HepG2 (cell line): ENCODE results near the gene ACOX3. TPM values are rescaled to one million over a fixed set of nuclear protein-coding genes. Genes with fewer than 3 reads are reported as not detected.

ENCODE experiments used
- IRF2 ChIP-seq: IDR thresholded peaks from 2 replicates; pipeline ENCODE4 v1.6.1; 2018; ENCODE audit warnings: missing genetic modification reagents, missing compliant biosample characterization
- MXD3 ChIP-seq: IDR thresholded peaks from 2 replicates; pipeline ENCODE4 v1.6.1; 2016; ENCODE audit warnings: mild to moderate bottlenecking, missing biosample characterization, missing genetic modification reagents
- MXI1 ChIP-seq: IDR thresholded peaks from 3 replicates; pipeline ENCODE4 v1.6.1; 2012; ENCODE audit warnings: low read depth, low read length, inconsistent platforms, borderline replicate concordance
- RARA ChIP-seq: IDR thresholded peaks from 2 replicates; pipeline ENCODE4 v1.6.1; 2016; ENCODE audit warnings: missing genetic modification reagents, missing compliant biosample characterization
- RBAK ChIP-seq: sonication (generic); formaldehyde crosslinking; IDR thresholded peaks from 2 replicates; pipeline ENCODE4 v1.5.1; 2020; ENCODE audit warnings: mild to moderate bottlenecking, missing genetic modification reagents
- SATB2 ChIP-seq: sonication (generic); formaldehyde crosslinking; IDR thresholded peaks from 2 replicates; pipeline ENCODE4 v1.5.0; 2020; ENCODE audit warnings: missing genetic modification reagents
- SRSF4 ChIP-seq: fragments of 200-400 bp; formaldehyde crosslinking; IDR thresholded peaks from one replicate; pipeline ENCODE4 v1.6.1; 2018; ENCODE audit warnings: mild to moderate bottlenecking, low read depth, low read length, moderate library complexity; ENCODE audit not compliant: poor library complexity, severe bottlenecking
- WIZ ChIP-seq: sonication (generic); formaldehyde crosslinking; IDR thresholded peaks from 2 replicates; pipeline ENCODE4 v1.5.1; 2020; ENCODE audit warnings: mild to moderate bottlenecking, missing genetic modification reagents
- ZFP62 ChIP-seq: sonication (generic); formaldehyde crosslinking; IDR thresholded peaks from 2 replicates; pipeline ENCODE4 v1.4.0; 2020; ENCODE audit warnings: missing genetic modification reagents
- ZFX ChIP-seq: sonication (generic); formaldehyde crosslinking; IDR thresholded peaks from 2 replicates; pipeline ENCODE4 v1.4.0; 2020; ENCODE audit warnings: mild to moderate bottlenecking, low read depth, missing genetic modification reagents, moderate library complexity
- ZNF124 ChIP-seq: sonication (generic); formaldehyde crosslinking; IDR thresholded peaks from 2 replicates; pipeline ENCODE4 v1.4.0; 2020; ENCODE audit warnings: missing genetic modification reagents
- ZNF136 ChIP-seq: sonication (generic); formaldehyde crosslinking; IDR thresholded peaks from 2 replicates; pipeline ENCODE4 v1.8.1; 2022; ENCODE audit warnings: low read depth, mild to moderate bottlenecking, moderate library complexity, missing genetic modification reagents
- ZNF552 ChIP-seq: sonication (generic); formaldehyde crosslinking; IDR thresholded peaks from 2 replicates; pipeline ENCODE4 v1.9.0; 2022; ENCODE audit warnings: missing genetic modification reagents, mild to moderate bottlenecking, borderline replicate concordance
- ZNF576 ChIP-seq: sonication (generic); formaldehyde crosslinking; IDR thresholded peaks from 2 replicates; pipeline ENCODE4 v1.4.0; 2020; ENCODE audit warnings: mild to moderate bottlenecking, missing genetic modification reagents
- ZNF615 ChIP-seq: sonication (generic); formaldehyde crosslinking; IDR thresholded peaks from 2 replicates; pipeline ENCODE4 v1.5.0; 2020; ENCODE audit warnings: mild to moderate bottlenecking, missing genetic modification reagents, borderline replicate concordance
- ZNF616 ChIP-seq: sonication (generic); formaldehyde crosslinking; IDR thresholded peaks from 2 replicates; pipeline ENCODE4 v1.5.0; 2020; ENCODE audit warnings: low read depth, mild to moderate bottlenecking, missing genetic modification reagents
- ZNF775 ChIP-seq: sonication (generic); formaldehyde crosslinking; IDR thresholded peaks from 2 replicates; pipeline ENCODE4 v1.4.0; 2020; ENCODE audit warnings: missing genetic modification reagents, mild to moderate bottlenecking, moderate library complexity, borderline replicate concordance
- polyA plus RNA-seq, 8 experiments: library from polyadenylated mRNA; depleted of rRNA in 3 of 8; stranded (reverse) in 7 of 8; unstranded in 1 of 8; fragments of >200 nt; fragmentation: Illumina TruSeq in 4 of 8; extraction: Trizol in 4 of 8; gene quantifications; 2 replicates each; pipeline versions ENCODE4 v1.2.1 to v1.2.3, GENCODE V29; 2011 to 2016; ENCODE audit warnings: low read depth in 4 of 8, missing spikeins in 1 of 8, mixed read lengths in 1 of 8; ENCODE audit not compliant: insufficient read depth in 1 of 8
- total RNA-seq, 5 experiments: library from RNA; depleted of rRNA; stranded (reverse); fragments of >200 nt; fragmentation: Illumina TruSeq; extraction: Trizol; gene quantifications; 2 replicates each; pipeline ENCODE4 v1.2.3, GENCODE V29; 2016; ENCODE audit warnings: low read depth in 1 of 5
- TF ChIP-seq, protein P1 (sequence below): sonication (generic); formaldehyde crosslinking; IDR thresholded peaks from 2 replicates; pipeline ENCODE4 v1.5.1; 2020; ENCODE audit warnings: mild to moderate bottlenecking, missing genetic modification reagents, borderline replicate concordance
- TF ChIP-seq, protein P2 (sequence below): sonication (generic); formaldehyde crosslinking; IDR thresholded peaks from 2 replicates; pipeline ENCODE4 v1.4.0; 2020; ENCODE audit warnings: mild to moderate bottlenecking, missing genetic modification reagents

Gene ACOX3
- total and polyA plus RNA-seq, 2 of the 13 experiments (the other 11 are each of a cell fraction or from before 2014, with no cell fraction given), result 4.2 to 17.8 TPM

GRCh38 chr4:8440492-8441311 is at the start of gene ACOX3, which contains the start of gene TRMT44 (continued):
- peak; percentile 33; the same call in 1 of the 2 replicates for TF ChIP-seq ZNF616 (CRISPR knock-in tag)
- peak; percentile 57; the same call in 1 of the 2 replicates for TF ChIP-seq ZNF124 (CRISPR knock-in tag)
- TF ChIP-seq ZFP62 (CRISPR knock-in tag), result no peak
- peak; percentile 94 for TF ChIP-seq ZFX (CRISPR knock-in tag)
- TF ChIP-seq, protein P1, sequence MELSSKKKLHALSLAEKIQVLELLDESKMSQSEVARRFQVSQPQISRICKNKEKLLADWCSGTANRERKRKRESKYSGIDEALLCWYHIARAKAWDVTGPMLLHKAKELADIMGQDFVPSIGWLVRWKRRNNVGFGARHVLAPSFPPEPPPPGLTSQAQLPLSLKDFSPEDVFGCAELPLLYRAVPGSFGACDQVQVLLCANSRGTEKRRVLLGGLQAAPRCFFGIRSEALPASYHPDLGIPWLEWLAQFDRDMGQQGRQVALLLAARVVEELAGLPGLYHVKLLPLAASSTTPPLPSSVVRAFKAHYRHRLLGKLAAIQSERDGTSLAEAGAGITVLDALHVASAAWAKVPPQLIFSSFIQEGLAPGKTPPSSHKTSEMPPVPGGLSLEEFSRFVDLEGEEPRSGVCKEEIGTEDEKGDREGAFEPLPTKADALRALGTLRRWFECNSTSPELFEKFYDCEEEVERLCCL (CRISPR knock-in tag), result no peak
- TF ChIP-seq MXD3, result peak; percentile 76
- no peak for TF ChIP-seq ZNF552
- TF ChIP-seq ZNF615, result no peak
- 0 out of 2 replicates have a peak, but pooled peaks have one; percentile 22 for TF ChIP-seq ZNF576 (CRISPR knock-in tag)
- peak; percentile 91 for TF ChIP-seq IRF2 (CRISPR knock-in tag)
- 0 out of 2 replicates have a peak, but pooled peaks have one; percentile 29 for TF ChIP-seq ZNF775 (CRISPR knock-in tag)
- TF ChIP-seq, protein P2, sequence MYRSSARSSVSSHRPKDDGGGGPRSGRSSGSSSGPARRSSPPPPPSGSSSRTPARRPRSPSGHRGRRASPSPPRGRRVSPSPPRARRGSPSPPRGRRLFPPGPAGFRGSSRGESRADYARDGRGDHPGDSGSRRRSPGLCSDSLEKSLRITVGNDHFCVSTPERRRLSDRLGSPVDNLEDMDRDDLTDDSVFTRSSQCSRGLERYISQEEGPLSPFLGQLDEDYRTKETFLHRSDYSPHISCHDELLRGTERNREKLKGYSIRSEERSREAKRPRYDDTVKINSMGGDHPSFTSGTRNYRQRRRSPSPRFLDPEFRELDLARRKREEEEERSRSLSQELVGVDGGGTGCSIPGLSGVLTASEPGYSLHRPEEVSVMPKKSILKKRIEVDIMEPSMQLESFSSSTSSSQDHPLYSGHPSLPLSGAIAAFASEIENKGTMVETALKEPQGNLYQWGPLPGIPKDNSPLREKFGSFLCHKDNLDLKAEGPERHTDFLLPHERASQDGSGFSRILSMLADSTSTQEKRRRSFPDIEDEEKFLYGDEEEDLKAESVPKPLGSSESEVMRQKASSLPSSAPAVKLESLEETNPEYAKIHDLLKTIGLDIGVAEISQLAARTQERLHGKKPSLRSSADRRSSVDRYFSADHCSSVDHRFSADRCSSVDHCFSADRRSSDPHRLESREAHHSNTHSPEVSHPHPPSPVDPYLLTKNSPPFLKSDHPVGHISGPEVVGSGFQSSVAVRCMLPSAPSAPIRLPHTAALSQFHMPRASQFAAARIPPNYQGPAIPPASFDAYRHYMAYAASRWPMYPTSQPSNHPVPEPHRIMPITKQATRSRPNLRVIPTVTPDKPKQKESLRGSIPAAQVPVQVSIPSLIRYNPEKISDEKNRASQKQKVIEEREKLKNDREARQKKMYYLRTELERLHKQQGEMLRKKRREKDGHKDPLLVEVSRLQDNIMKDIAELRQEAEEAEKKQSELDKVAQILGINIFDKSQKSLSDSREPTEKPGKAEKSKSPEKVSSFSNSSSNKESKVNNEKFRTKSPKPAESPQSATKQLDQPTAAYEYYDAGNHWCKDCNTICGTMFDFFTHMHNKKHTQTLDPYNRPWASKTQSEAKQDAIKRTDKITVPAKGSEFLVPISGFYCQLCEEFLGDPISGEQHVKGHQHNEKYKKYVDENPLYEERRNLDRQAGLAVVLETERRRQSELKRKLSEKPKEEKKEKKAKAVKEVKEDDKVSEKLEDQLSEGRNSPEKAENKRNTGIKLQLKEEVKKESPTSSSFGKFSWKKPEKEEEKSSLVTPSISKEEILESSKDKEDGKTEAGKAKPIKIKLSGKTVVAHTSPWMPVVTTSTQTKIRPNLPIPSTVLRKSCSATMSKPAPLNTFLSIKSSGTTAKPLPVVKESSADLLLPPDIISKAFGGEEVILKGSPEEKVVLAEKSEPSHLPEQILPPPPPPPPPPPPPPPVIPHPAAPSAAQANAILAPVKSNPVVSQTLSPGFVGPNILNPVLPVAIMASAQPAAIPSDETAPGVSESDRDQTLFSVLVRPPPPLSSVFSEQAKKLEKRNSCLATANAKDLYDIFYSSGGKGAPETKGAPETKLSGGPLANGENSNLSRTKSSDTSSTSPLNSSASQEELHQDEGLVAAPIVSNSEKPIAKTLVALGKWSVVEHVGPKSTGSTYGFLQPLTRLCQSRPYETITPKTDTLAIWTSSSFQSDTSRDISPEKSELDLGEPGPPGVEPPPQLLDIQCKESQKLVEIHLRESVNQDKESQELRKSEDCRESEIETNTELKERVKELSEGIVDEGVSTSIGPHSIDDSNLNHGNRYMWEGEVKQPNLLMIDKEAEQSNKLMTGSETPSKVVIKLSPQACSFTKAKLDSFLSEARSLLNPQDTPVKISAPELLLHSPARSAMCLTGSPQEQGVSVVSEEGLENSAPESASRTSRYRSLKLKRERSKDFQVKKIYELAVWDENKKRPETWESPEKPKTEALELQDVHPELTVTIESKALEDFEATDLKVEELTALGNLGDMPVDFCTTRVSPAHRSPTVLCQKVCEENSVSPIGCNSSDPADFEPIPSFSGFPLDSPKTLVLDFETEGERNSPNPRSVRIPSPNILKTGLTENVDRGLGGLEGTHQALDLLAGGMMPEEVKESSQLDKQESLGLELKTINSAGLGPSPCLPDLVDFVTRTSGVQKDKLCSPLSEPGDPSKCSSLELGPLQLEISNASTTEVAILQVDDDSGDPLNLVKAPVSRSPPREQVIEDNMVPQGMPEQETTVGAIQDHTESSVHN (CRISPR knock-in tag), result no peak
- no peak for TF ChIP-seq RBAK (CRISPR knock-in tag)
- TF ChIP-seq ZNF136 (CRISPR knock-in tag), result no peak
- TF ChIP-seq MXI1, result peak; percentile 98; the same call in 2 of the 3 replicates
- no peak for TF ChIP-seq SATB2 (CRISPR knock-in tag)
- no peak; the same call in 1 of the 2 replicates for TF ChIP-seq RARA (CRISPR knock-in tag)
- TF ChIP-seq WIZ (CRISPR knock-in tag), result no peak; the same call in 1 of the 2 replicates
- TF ChIP-seq SRSF4, result no peak
